Neural crest cell (in vitro differentiated cells): ENCODE data around the gene PLXNA1. TPM values are rescaled to one million over a fixed set of nuclear protein-coding genes. Genes with fewer than 3 reads are reported as not detected.

Experiments
- DNase-seq: peaks from one replicate; pipeline ENCODE4 v3.0.0; 2021; ENCODE audit warnings: low read depth, mixed read lengths, low spot score
- H3K27ac Mint-ChIP-seq: one replicate; pipeline ENCODE4 v1.8.0; 2021; ENCODE audit warnings: mild to moderate bottlenecking, mixed read lengths; ENCODE audit not compliant: unreplicated experiment
- H3K27me3 Mint-ChIP-seq: 2 replicates; pipeline ENCODE4 v1.8.0; 2021; ENCODE audit warnings: low read depth, mild to moderate bottlenecking, mixed read lengths
- H3K36me3 Mint-ChIP-seq: 2 replicates; pipeline ENCODE4 v1.8.0; 2021; ENCODE audit warnings: low read depth, mild to moderate bottlenecking, mixed read lengths
- H3K4me1 Mint-ChIP-seq: 2 replicates; pipeline ENCODE4 v1.8.0; 2021; ENCODE audit warnings: mixed read lengths
- H3K4me3 Mint-ChIP-seq: one replicate; pipeline ENCODE4 v1.8.0; 2021; ENCODE audit warnings: mild to moderate bottlenecking, mixed read lengths
- H3K9me3 Mint-ChIP-seq: 2 replicates; pipeline ENCODE4 v1.8.0; 2021; ENCODE audit warnings: mixed read lengths
- total RNA-seq: library from RNA; stranded (reverse); gene quantifications from 2 replicates; pipeline ENCODE4 v1.2.1, GENCODE V29; 2021
- TF ChIP-seq, protein P1 (sequence below): fragments of 200-600 bp; sonication (generic); conservative IDR thresholded peaks from 2 replicates; pipeline ENCODE4 v1.5.0; 2021; ENCODE audit warnings: antibody characterized with exemption, mild to moderate bottlenecking

PLXNA1 gene
- total RNA-seq, 1 donor from 2014 or later, result 94.0 TPM

DNA sequence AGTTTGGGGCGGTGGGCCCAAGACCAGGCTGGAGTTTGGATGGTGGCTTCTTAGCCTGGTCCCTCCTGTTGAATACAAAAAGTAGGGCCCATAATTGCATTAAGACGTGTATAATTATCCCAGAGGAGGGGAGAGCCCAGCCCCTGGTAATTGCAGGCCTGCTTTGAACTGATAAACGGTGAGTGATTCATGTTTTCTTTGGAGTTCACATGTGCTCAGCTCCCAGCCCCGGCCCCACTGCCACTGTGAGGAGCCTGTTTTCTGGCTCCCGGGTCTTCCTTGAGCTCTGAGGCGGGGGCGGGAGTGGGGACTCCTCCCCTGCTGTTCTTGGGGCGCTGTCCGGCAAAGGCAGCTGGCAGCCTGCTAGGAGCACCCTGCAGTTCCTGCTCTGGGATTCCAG is 3.1 kb downstream of the PLXNA1 start:
- H3K27ac Mint-ChIP-seq, result no peak overlapping the region
- peak overlapping the region; percentile 74 for H3K4me3 Mint-ChIP-seq
- H3K4me1 Mint-ChIP-seq, result peaks cover 12% of the 10 kb centered on the region
- H3K9me3 Mint-ChIP-seq, result no peaks in the 10 kb centered on the region
- no peak for DNase-seq
- H3K27me3 Mint-ChIP-seq, result peaks cover 8% of the 10 kb centered on the region
- TF ChIP-seq, protein P1, sequence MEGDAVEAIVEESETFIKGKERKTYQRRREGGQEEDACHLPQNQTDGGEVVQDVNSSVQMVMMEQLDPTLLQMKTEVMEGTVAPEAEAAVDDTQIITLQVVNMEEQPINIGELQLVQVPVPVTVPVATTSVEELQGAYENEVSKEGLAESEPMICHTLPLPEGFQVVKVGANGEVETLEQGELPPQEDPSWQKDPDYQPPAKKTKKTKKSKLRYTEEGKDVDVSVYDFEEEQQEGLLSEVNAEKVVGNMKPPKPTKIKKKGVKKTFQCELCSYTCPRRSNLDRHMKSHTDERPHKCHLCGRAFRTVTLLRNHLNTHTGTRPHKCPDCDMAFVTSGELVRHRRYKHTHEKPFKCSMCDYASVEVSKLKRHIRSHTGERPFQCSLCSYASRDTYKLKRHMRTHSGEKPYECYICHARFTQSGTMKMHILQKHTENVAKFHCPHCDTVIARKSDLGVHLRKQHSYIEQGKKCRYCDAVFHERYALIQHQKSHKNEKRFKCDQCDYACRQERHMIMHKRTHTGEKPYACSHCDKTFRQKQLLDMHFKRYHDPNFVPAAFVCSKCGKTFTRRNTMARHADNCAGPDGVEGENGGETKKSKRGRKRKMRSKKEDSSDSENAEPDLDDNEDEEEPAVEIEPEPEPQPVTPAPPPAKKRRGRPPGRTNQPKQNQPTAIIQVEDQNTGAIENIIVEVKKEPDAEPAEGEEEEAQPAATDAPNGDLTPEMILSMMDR, result no peak
- no peaks in the 10 kb centered on the region for H3K36me3 Mint-ChIP-seq

DNA sequence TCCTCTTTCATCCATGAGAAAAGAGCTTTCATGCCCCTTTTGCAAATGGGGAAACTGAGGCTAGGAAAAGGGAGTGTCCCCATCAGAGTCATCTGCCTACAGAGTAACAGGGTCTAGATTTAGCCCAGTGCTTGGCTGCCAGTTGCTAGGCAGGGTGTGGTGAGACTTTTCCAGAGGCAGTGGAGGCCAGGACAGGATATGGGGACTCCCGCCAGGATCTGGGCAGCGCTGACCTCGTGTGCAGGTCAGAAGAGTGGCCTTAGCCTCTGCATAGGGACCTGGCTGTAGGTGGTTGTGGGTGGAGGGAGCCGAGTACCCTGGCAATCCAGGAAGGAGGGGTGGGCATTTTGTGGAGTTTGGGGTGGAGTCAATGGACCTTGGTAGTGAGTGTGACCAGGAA is 4.2 kb downstream of the PLXNA1 start:
- H3K4me3 Mint-ChIP-seq, result peak overlapping the region; percentile 61
- H3K4me1 Mint-ChIP-seq, result peaks cover 9% of the 10 kb centered on the region
- TF ChIP-seq, protein P1, result no peak
- peaks cover 3% of the 10 kb centered on the region for H3K27me3 Mint-ChIP-seq
- H3K27ac Mint-ChIP-seq, result no peak overlapping the region
- no peak for DNase-seq
- no peaks in the 10 kb centered on the region for H3K9me3 Mint-ChIP-seq
- H3K36me3 Mint-ChIP-seq, result no peaks in the 10 kb centered on the region

DNA sequence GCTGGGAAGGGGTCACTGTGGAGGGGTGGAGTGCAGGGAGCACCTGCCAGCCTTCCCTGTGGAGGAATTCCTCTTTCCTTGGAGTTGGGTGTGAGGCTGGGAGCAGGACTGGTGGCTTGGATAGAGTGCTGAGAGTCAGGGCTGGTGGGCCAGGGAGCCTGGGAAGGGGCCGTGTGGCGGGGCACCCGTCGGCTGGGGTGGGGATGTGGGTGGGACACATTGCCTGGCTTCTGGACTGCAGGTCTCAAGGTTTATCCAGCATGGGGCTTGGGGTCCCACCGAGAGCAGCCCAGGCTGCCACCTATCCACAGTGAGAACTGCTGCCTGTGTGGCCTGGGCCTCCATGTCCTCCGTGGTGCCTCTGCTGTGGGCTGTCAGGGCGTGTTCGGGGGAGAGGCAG is 4.7 kb downstream of the PLXNA1 start:
- no peak for DNase-seq
- TF ChIP-seq, protein P1, result no peak
- Mint-ChIP-seq H3K27ac (no peak overlapping the region), H3K9me3 (no peaks in the 10 kb centered on the region), H3K4me1 (peaks cover 9% of the 10 kb centered on the region), H3K36me3 (no peaks in the 10 kb centered on the region), H3K4me3 (peak overlapping the region; percentile 61), H3K27me3 (no peaks in the 10 kb centered on the region)

DNA sequence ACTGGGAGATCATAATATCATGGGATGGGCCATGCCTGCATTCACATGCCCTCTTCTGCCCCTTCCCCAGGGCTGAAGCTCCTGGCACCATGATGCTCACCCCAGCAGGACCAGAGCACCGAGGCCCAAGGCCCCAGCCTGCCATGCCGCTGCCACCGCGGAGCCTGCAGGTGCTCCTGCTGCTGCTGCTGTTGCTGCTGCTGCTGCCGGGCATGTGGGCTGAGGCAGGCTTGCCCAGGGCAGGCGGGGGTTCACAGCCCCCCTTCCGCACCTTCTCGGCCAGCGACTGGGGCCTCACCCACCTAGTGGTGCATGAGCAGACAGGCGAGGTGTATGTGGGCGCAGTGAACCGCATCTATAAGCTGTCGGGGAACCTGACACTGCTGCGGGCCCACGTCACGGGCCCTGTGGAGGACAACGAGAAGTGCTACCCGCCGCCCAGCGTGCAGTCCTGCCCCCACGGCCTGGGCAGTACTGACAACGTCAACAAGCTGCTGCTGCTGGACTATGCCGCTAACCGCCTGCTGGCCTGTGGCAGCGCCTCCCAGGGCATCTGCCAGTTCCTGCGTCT is 5.6 kb downstream of the PLXNA1 start:
- DNase-seq, result no peak
- Mint-ChIP-seq H3K36me3 (no peaks in the 10 kb centered on the region), H3K27ac (no peak overlapping the region), H3K27me3 (no peaks in the 10 kb centered on the region), H3K9me3 (no peaks in the 10 kb centered on the region), H3K4me3 (no peak overlapping the region), H3K4me1 (peaks cover 9% of the 10 kb centered on the region)
- TF ChIP-seq, protein P1, result no peak

DNA sequence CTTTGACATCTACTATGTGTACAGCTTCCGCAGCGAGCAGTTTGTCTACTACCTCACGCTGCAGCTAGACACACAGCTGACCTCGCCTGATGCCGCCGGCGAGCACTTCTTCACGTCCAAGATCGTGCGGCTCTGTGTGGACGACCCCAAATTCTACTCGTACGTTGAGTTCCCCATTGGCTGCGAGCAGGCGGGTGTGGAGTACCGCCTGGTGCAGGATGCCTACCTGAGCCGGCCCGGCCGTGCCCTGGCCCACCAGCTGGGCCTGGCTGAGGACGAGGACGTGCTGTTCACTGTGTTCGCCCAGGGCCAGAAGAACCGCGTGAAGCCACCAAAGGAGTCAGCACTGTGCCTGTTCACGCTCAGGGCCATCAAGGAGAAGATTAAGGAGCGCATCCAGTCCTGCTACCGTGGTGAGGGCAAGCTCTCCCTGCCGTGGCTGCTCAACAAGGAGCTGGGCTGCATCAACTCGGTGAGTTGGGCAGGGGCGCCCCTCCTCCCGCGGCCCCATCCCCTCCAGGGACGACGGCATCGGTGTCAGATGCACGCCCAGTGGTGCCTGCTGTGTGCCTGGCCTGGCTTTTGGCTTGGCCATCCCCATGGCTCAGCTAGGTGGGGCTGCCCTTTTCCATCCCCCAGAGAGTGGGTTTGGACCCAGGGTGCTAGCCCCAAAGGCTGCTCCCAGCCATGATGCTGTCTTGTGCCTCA is 6.6 kb downstream of the PLXNA1 start:
- Mint-ChIP-seq H3K27ac (no peak overlapping the region), H3K4me3 (no peak overlapping the region), H3K27me3 (no peaks in the 10 kb centered on the region), H3K9me3 (no peaks in the 10 kb centered on the region), H3K4me1 (peaks cover 9% of the 10 kb centered on the region), H3K36me3 (no peaks in the 10 kb centered on the region)
- TF ChIP-seq, protein P1, result no peak
- no peak for DNase-seq
